ENCODE measurements around the gene SELL. TPM values are rescaled to one million over a fixed set of nuclear protein-coding genes. Genes with fewer than 3 reads are reported as not detected.
A peak's percentile ranks its signal among the peaks of the same experiment; 100 is the strongest.
"Not testable (repeated sequence)": the region's sequence is repeated elsewhere in the genome, so short reads cannot be mapped to it uniquely, and the experiment has no call there.

Gene SELL
- total RNA-seq, result 2.1 TPM
- long read RNA-seq, partial matches to known transcripts, result 0 of 3 reads
- long read RNA-seq, other reads (novel, unspliced or antisense), result 0 of 3 reads

DNA sequence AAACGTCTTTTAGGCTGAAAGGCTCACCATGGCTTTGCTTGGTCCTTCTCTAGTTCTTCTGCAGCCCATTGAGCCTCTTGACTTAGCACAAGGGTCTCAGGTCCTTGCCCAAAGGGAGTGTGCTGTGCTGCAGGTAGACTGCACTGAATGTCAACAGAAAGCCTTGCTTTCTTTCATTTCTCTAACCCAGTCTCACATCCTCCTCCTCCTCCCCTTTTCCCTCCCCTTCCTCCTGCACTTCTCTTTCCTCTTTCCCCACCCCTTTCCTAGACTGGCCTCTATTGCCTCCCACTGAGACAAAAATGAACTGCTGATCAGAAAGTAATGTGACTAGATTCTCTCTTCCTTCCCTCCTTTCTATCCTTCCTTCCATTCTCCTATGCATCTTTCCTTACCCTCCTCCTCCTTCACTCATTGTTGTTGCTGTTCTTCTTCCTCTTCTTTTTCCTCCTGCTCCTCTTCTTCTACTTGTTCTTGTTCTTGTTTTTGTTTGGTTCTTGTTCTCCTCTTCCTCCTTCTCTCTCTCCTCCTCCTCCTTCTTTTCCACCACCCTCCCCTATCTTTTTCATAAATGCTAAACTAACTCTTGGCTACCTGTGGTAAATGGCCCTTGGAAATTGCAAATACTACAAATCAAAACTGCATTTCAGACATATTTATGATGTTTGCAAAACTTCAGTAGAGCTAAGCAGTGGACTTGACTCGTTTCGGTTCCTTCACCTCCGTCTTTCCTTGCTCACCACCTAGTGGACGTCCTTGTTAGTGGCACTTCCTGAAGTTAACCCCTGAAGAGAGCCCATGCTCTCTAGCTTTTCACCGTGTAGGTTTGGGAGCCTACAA, at the start of gene SELL:
SELL (minus strand) TSS at position 152 of the 840 bp plus-strand sequence; CDS start at position 30, 122 bp downstream.
- intact Hi-C loops (cut with micrococcal nuclease), result loop anchor here (5.0 kb wide), 1 partner anchor 114 kb away; no protein-coding TSS in a partner anchor
- no peak for DNase-seq
- ATAC-seq, result peak; percentile 95

DNA sequence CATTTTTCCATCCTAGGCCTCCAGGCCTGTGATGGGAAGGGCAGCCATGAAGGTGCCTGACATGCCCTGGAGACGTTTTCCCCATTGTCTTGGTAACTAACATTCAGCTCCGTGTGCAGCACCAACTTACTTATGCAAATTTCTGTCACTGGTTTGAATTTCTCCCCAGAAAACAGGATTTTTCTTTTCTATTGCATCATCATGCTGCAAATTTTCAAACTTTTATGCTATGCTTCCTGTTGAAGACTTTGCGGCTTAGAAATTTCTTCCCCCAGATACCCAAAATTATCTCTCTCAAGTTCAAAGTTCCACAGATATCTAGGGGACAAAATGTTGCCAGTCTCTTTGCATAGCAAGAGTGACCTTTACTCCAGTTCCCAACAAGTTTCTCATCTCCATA, 47.6 kb upstream of the SELL start:
- no peak for ATAC-seq
- intact Hi-C loops (cut with micrococcal nuclease), result no loop called here
- no peak for DNase-seq

DNA sequence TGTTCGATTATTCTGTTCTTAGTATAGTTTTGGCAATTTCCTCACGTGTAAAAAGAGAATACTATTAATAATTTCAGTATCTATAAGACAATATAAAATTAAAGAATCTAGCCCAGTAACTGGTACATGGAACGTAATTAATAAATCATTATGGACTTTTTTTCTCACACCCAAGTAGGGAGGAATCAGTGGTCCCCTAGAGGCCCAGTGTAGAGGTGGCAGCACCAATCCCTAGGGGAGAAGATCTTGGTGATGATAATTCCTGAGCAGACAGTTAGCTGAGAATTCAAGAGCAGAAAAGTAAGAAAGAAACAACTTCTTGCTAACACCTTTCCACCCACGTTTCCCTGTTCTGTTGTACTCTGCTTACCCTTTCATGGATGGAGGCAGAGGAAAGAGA, 42.1 kb upstream of the SELL start:
- intact Hi-C loops (cut with micrococcal nuclease), result no loop called here
- ATAC-seq (no peak), DNase-seq (no peak)

DNA sequence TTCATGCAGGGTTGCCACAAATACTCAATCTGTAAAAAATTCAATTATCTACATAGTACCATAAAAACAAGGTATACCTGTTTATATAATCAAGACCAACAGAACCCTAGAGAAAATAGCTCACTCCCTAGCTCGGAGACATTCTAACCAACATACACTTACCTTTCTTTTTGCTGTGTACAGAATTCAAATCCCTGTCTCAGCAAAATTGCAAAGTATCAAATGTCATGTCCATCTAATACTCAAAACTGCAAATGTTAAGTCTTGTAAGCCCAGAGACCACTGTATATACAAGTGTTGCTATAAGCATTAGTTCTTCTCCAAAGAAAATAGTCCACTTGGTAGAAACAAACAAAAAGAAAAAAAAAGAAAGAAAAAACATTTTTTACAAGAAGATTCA, 38.6 kb upstream of the SELL start:
- ATAC-seq, result no peak
- intact Hi-C loops (cut with micrococcal nuclease), result no loop called here
- DNase-seq, result no peak

DNA sequence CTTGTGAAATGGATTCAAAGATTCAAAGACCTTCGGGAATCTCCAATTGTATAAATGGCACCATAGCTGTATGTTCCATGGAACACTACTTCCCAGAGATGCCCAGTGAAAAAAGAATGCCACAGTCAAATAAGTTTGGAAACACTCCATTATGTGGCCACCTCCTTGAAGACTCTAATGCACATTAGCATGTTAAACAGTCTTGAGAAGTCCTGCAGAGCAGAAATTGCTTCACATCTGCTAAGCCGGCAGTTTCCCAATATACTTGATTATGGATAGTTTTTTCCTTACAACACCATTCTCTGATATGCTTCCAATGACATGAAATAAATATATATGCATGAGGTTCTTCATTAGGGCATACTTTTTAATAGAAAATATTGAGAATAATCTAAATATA, 35.1 kb upstream of the SELL start:
- no peak for DNase-seq
- no peak for ATAC-seq
- intact Hi-C loops (cut with micrococcal nuclease), result no loop called here

DNA sequence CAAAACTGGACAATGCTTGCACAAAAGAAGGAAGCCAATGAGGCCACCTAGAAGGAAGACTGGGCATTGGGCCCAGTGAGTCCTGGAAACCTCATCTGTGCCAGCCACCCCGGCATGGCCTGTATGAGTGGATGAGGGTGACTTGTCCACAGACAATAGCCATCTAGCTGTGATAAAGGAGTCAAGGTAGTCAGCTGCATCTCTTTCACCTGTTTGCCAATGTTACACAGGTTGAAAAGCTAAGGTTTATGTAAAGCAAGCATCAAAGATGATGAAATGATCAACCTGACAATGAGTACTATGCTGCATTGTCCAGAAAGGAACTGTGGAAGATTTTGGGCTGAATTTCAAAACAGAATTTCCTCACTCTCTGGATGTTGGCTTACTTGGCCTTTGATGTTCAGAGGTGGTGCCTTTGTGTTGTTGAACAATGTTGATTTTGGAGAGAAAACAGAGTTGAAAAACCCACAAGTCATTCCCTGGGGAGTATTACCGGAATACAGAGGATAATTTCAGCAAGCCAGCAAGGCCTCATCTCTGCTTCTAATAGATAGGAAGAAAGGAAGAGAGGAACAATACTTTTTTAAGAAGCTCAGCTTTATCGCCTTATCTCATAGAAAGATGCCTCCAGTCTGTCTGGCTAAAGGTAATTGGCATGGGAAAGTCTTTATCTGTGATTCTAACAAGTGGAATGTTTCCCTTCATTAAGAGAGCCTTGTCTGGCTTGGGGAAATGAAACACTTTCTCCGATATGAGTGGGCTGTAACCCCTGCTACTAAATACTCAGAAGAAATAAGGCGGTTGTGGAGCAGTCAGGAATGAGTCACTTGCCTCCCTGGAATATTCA, 33.8 kb upstream of the SELL start:
- intact Hi-C loops (cut with micrococcal nuclease), result no loop called here
- DNase-seq, result peak; percentile 26
- peak; percentile 30 for ATAC-seq

DNA sequence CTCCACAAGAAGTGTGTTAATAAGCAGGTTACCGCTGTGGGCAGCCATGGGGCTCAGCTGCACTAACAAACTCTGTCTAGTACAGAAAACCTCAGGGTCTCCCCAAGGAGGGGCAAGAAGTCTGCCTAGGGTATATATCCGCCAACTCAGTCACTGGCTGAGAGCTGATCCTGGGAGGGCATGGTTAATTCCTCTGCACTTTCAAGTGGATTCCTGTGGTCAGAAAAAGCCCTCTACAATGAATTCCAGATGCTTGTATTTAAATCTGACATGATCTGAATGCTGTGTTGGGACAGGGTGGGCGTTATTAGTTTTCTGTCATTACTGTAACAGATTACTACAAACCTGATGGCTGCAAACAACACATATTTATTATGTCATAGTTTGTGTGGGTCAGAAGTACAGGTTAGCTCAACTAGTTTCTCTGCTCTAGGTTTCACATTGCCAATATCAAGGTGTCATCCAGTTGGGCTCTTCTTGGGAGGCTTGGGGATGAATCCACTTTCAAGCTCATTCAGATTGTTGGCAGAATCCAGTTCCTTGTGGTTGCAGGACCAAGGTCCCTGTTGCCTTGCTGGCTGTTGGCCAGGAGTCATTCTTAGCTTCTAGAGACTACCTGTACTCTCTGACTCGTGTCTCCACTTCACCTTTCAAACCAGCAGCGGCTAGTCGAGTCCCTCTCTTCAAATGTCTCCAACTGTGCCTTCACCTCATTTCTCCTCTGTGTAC, 30.4 kb upstream of the SELL start:
- DNase-seq, result no peak
- intact Hi-C loops (cut with micrococcal nuclease), result no loop called here
- ATAC-seq, result no peak

DNA sequence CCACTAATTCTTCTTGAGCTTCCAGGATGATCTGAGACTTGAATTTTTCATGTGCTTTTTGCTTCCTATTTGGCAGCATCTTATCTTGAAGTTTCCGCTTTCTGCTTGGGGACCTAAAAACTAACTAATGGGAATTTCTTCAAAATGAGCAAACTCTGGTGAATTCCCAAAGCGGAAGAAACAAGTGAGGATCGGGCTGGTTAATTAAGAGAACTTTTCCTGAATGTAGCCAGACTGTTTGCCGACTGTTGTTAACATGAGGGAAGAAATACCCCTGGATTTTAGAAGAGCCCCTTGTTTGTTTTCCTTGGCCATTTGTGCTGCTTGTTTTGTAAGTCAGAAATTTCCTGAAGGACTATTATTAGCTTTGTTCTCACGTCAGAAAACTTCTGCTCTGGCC, 28.6 kb upstream of the SELL start:
- intact Hi-C loops (cut with micrococcal nuclease), result no loop called here
- ATAC-seq (peak; percentile 29), DNase-seq (no peak)

DNA sequence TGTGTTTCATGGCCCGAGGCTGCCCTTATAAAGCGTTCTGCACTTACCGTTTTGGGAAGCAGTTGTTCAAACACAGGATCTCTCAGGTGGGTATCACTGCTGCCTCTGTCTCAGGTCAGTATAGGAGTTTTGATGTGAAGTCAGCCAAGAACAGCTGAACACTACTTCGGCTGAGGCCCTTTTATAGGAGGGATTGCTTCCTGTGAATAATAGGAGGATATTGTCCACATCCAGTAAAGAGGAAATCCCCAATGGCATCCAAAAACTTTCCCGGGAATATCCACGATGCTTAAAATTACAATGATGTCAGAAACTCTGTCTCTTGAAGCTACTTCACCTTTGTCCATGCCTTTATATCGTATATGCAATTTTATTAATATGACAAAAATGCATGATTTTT, 22.5 kb upstream of the SELL start, which contains the start of gene SELE:
SELE (minus strand) TSS at position 156 of the 400 bp plus-strand sequence. CDS start 467 bp downstream, outside the sequence.
- ATAC-seq (no peak), DNase-seq (no peak)
- intact Hi-C loops (cut with micrococcal nuclease), result no loop called here

DNA sequence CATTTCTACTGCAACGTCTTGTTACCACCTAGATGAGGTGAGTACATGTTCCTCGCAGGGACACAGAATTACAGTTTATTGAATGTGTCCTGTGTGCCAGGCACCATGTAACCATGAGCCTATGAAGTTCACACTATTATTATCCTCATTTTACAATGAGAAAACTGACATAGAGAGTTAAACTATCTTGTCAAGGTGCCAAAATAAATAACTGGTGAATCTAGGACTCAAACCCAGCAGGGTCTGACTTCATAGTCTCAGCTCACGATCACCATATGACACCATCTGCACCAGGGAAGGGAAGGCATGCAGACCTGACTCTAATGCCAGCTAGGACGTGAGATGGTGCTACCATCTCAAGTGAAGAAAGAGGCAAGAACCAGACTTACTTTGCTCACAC, 20.0 kb upstream of the SELL start:
- intact Hi-C loops (cut with micrococcal nuclease), result no loop called here
- no peak for ATAC-seq

DNA sequence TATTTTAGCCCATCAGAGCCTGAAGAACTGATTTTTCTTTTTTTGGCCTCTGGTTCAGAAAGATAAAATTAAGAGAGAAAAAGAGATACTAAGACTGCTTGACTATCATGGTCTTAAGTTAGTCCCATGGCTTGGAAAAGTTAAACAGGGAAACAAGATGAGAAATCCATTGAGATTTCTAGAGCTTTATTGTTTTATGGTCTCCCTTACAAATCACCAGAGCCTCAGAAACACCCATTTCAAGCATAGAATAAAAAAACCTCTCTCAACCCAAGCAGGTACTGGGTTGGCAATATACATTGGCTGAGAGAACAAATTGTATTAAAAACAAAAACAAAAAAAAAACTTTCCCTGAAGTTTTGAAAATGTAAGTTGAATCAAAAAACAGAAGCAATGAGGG, 18.6 kb upstream of the SELL start:
- intact Hi-C loops (cut with micrococcal nuclease), result no loop called here
- no peak for ATAC-seq
- DNase-seq, result no peak

More for the DNA sequence above, 20.0 kb upstream of the SELL start:
- DNase-seq, result no peak

DNA sequence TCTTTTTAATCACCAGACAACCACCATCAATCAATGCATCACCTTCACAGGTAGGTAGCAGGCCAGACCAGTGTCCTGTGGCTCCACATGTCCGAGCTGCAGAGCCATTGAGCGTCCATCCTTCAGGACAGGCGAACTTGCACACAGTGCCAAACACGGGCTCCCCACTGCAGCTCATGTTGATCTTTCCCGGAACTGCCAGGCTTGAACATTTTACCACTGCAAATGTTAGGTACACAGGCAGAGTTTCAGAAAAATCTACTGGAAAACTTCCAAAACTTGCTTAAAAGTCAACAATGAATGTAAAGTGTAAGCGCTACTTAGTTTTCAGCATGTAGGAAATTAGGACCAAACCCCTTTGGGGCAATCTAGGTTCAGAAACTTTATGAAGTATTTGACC, 15.9 kb upstream of the SELL start:
- intact Hi-C loops (cut with micrococcal nuclease), result no loop called here
- ATAC-seq (no peak), DNase-seq (no peak)

DNA sequence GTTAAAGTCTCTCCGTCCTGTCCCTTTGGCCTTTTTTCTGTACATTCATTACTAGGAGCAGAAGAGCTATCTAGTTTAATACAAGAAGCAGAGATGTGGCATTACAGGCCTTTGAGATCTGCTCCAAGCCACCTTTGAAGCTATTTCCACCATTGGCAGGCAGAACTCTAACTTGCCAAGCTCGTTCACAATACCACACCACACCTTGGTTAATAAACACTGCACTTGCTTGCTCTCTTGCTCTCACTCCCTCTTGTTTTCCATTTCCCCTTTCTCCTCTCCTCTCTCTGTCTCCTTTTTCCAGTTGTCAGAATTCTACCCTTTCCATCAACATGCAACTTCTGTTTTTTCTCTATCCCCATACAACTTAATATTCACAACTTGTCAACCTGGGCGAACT, 15.4 kb upstream of the SELL start:
- DNase-seq (no peak), ATAC-seq (no peak)
- intact Hi-C loops (cut with micrococcal nuclease), result no loop called here

DNA sequence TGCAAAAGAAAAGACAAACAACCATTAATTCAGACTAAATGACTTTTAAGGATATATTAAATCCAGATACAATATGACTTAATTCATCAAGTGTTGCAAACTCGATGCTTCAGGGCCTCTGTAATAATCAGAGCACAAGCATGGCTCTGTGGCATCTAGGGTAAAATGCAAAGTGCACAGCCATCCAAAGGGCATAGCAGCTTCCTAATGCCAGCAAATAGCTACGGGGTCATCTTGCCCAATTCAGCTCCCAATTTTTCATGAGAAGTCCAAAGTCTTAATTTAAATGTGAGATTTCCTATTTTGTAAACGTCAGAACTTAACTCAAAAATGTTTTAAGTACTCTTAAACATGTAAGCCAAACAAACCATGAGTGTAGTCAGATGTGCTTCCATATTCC, 14.5 kb upstream of the SELL start:
- intact Hi-C loops (cut with micrococcal nuclease), result no loop called here
- DNase-seq, result no peak
- ATAC-seq, result no peak

DNA sequence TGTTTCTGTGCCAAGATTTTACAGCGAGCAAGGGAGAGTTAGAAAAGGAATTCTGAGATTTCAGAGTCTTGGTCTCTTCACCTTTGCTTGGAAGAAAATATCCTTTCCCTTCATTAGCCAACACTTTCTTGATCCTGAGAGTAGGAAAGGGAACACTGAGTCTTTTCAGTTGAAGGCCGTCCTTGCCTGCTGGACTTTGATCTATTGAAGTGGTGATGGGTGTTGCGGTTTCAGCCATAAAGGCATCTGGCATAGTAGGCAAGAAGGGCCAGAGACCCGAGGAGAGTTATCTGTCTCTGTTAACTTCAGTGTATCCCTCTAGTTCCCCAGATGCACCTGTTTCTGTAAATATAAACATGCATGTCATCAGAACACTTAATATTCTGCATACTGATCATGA, 12.7 kb upstream of the SELL start:
- ATAC-seq (no peak), DNase-seq (no peak)
- intact Hi-C loops (cut with micrococcal nuclease), result no loop called here

DNA sequence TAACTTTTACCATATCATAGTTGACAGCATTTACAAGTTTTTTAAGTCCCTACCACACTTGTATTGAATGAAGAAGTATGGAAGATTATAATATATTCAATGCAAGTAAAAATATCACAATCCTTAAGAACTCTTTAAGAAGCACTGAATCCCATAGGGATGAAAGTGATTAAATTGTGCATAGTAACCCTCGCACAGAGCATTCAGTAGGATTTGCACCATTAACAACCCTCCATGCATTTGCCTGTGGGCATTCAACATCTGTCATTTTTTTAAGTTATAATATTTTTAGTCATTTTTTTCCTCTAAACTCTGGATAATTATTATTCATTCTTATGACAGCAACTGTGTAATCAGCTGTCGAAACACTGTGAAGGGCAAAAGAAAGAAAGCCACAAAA, 12.3 kb upstream of the SELL start:
- intact Hi-C loops (cut with micrococcal nuclease), result no loop called here
- ATAC-seq, result no peak
- no peak for DNase-seq

DNA sequence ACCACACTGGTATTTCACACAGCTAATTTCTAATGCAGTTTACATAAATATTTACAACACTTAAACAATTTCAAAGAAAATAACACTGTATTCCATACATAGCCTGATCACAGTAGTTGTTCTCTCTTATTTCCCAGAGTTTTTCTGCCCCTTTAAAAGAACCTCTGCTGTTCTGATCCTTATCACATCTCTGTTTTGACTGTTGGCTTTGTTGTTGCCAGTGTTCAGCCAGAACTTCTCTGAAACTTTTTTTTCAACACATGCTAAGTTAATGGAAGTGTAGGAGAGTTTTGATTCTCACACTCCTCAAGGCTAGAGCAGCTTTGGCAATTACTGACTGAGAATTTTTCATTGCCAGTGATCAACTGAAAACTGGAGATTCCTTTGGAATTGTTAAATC, 11.4 kb upstream of the SELL start:
- intact Hi-C loops (cut with micrococcal nuclease), result no loop called here
- no peak for DNase-seq
- no peak for ATAC-seq

DNA sequence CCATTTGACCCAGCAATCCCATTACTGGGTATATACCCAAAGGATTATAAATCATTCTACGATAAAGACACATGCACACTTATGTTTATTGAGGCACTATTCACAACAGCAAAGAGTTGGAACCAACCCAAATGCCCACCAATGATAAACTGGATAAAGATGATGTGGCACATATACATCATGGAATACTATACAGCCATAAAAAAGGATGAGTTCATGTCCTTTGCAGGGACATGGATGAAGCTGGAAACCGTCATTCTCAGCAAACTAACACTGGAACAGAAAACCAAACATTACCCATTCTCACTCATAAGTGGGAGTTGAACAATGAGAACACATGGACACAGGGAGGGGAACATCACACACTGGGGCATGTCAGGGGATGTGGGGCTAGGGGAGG, 3.7 kb upstream of the SELL start:
- DNase-seq; ATAC-seq; intact Hi-C loops (cut with micrococcal nuclease): not testable (repeated sequence)

DNA sequence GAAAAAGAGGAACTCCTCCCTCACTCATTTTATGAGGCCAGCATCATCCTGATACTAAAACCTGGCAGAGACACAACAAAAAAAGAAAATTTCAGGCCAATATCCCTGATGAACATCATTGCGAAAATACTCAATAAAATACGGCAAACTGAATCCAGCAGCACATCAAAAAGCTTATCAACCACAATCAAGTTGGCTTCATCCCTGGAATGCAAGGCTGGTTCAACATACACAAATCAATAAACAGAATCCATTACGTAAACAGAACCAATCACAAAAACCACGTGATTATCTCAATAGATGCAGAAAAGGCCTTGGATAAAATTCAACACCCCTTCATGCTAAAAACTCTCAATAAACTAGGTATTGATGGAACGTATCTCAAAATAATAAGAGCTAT, 1.7 kb upstream of the SELL start:
- not testable (repeated sequence) for ATAC-seq, DNase-seq
- intact Hi-C loops (cut with micrococcal nuclease), result loop anchor here (5.0 kb wide), 1 partner anchor 116 kb away; no protein-coding TSS in a partner anchor

DNA sequence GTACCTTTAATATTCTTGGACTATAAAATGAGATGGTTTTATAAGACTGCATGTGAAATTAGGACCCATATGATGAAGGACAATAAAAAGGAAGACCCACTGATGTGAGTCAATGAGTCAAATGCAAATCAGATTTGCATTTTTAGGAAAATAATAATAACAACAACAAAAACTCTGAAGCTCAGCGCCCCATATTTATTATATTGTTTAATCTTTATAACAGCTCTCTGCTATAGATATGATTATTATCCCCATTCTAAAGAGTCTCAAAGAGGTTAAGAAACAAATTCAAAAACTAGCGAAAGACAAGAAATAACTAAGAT, 850 bp upstream of the SELL start:
- DNase-seq (no peak), ATAC-seq (no peak)
- intact Hi-C loops (cut with micrococcal nuclease), result loop anchor here (5.0 kb wide), 1 partner anchor 115 kb away; no protein-coding TSS in a partner anchor
